ENCODE results near the gene ADGRG7.

The ADGRG7 gene

DNA sequence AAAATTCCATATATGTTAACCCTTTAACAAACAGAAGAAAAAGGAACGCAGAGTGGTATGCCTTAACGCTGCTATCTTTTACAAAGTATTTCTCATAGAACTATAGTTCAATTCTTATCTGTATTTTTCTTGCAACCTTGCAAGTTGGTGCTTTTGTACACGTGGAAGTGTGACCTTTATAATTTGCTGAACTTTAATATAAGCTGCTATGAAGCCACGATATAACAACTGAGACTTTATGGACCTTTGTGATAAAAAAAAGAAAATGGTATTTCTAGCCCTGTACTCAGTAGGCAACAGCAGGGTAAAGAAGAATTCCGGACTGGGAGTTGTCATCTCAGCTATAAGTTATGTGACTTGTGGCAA lies 93.6 kb downstream of the ADGRG7 start:
- DNase-seq = no peak

GRCh38 chr3:100703865-100704264 lies 94.5 kb downstream of the ADGRG7 start:
- no peak for DNase-seq

DNA sequence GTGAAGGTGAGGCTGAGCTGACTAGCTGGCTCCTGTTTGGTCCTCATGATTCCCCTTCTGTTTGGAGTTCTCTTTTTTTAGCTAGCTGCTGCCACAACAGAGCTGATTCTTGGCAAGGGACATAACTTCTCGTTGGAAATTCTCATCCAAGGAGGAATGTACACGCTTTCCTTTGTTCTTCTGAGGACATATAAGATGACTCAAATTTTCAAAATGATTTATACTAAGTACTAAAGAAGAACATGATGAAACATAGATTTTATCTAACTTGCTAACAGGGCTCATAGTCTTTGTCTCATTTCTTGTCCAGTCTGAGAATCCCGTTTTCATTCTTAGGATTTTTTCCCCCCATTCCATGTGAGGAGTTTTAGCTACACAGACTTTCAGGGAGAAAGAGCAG lies 97.0 kb downstream of the ADGRG7 start:
- DNase-seq = no peak

DNA sequence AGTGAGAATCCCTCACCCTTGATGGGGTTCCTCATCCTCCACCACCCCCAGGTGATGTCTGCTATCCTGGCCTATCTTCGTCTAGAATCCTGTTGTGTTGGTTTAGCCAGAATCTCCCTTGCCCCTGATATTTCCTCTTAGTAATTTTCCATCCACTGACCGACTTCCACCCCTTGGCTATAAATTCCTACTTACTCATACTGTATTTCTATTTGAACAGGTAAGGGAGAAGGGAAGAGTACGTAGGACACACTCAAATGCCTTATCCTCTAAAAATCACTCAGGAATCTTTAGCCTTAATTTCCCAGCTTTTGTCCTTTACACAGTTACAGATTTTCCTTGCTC lies 99.2 kb downstream of the ADGRG7 start:
- DNase-seq = no peak

DNA sequence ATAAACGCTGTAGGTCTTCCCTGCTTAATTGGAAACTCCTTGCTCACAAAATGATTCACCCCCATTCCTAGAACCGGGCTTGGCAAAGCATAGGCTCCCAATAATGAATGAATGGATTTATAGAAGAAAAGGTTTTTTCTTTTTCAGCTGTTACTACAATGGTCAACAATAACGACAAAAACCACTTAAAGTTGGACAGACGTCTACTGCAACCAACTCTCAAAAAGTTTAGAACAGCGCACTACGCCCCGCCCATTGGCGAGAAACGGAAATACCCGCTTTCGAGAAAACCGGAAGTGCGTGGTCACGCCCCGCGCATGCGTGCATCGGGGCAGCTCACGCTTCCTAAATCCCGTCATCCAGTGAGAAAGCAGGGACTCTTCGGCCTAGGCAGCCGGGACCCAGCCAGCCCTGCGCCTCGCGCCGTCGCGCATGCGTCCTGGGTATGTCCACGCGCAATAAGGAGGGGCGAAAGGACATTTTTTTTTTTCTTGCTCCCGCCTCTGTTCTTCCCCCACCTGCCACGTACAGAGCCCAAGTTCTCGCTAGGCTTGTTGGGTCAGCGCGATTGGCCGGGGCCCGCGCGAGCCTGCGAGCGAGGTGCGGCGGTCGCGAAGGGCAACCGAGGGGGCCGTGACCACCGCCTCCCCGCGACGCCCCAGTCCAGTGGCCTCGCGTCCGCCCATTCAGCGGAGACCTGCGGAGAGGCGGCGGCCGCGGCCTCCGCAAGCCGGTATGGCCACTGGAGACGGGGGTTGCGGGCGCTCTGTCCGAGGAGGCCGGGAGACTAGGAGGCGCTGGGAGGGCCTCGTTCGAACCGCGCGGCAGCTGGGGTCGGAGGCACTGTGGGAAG lies 99.8 kb downstream of the ADGRG7 start, which contains the start of gene TFG:
TFG (plus strand) TSS at position 506 of the 853 bp plus-strand sequence. CDS start 4,192 bp downstream, outside the sequence.
- peak; percentile 98 for DNase-seq

DNA sequence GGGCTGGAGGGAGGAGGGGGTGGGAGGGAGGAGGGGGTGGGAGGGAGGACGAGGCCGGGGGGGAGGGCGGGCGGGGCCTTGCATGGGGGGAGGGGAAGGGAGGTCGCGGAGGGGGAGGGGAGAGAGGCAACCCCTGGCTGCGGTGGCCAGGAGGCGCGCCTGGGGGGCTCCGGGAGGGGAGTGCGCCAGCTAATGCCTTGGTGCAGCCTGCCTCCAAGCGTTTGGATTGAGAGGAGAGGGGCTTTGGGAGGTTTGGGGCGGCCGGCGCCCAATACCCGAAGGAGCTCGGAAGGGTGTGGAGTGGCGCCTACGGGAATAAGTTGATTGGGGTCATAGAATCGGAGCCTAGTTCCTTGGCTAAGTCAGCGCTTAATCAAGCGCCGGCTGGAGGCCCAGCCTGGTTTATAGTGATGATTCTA lies 100.5 kb downstream of the ADGRG7 start:
- peak; percentile 70 for DNase-seq

DNA sequence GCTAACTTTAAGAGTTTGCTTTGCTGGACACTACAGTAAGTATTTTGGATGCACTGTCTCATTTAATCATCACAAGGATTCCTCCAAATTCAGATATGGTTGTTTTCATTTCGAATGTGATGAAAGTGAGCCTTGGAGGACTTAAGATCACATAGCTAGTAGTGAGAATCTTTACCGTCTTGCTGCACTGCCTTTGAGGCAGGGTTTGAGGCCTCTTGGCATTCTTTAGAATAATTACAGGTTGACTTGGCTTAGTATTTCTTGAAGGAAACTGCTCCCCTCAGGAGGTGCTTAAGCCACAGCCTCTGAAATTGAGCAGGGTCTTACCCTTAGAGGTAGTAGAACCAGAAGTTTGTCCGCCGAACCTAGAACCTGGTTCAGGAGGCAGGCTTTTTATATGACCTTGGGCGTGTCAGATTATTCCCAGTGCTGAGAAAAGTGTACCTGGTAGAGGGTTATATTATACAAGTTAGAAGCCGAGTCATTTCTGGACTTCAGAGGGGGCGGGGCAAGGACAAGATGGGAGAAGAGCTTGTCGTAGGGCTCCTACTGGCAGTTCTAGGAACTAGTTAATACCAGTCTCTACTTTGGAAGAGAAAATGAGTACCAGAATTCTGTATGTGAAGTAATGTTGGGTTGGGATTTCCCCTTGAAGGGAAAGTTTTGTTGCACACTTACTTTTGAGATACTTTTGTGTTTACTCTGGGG lies 101.0 kb downstream of the ADGRG7 start:
- DNase-seq = peak; percentile 80

DNA sequence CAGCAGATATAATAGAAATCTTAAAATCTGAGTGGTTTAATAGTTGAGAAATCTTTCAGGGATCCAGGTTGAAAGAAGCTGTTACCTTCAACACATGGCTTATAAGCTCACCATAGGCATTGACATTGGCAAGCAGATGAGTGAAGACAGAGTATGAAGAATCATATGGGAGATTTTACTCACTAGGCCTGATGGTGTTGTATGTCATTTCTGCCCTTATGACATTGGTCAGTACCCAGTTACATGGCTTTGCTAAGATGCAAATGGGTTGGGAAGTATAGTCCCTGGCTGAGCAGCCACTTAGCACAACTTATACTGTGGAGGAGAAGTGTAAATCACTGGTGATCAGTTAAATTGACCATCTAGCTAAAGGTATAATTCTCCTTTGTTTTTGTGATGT lies 105.8 kb downstream of the ADGRG7 start:
- DNase-seq = no peak

DNA sequence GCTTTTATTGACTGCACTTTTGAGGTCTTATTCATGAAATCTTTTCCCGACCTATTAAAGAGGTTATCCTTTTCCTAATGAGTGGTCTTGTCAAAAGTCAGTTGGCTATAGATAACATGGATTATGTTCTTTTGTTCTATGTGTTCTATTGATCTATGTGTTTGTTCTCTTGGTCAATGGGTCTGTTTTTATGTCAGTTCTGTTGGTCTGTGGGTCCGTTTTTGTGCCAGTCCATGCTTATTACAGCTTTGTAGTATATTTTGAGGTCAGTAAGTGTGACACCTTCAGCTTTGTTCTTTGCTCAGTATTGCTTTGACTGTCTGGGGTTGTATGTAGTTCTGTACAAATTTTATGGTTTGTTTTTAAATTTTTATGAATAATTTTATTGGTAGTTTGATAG lies 107.7 kb downstream of the ADGRG7 start:
- DNase-seq = no peak

GRCh38 chr3:100717637-100718487 lies 108.5 kb downstream of the ADGRG7 start:
- DNase-seq = no peak

GRCh38 chr3:100719136-100719535 lies 109.7 kb downstream of the ADGRG7 start:
- DNase-seq = no peak

DNA sequence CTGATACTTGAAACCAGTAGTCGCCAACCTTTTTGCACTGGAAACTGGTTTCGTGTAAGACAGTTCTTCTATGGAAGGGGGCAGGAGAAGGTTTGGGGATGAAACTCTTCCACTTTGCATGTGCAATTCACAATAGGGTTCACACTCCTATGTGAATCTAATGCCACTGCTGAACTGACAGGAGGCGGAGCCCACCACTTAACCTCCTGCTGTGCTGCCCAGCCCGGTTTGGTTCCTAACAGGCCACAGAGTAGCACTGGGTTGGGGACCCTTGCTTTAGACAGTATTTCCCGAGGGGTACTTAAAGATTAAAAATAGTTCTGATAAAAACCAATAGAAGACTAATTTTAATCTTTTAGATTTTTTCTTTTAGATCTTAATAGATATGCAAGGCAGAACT lies 111.0 kb downstream of the ADGRG7 start:
- DNase-seq = no peak

GRCh38 chr3:100725935-100726513 lies 116.6 kb downstream of the ADGRG7 start:
- DNase-seq = no peak

- DNase-seq = no peak
Measured at GRCh38 chr3:100726706-100727105, 117.3 kb downstream of the ADGRG7 start.

DNA sequence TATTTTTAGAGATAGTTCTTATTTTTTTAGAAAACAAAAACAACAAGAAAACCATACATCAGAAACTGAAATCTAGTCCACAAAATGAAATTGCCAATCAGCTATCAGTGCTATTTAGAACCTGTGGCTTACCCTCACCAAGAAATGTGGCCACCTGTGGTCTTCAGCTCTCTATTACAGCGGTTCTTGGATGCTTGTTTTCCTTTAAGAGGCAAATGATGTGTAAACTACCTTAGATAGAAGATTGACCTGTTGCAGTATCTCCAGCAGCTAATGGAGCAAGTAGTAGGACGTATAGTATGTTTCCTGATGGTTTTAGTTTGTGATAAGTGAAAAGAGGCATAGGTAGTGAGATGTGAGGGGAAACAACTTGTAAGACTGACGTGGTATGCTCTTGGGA lies 121.1 kb downstream of the ADGRG7 start:
- no peak for DNase-seq

DNA sequence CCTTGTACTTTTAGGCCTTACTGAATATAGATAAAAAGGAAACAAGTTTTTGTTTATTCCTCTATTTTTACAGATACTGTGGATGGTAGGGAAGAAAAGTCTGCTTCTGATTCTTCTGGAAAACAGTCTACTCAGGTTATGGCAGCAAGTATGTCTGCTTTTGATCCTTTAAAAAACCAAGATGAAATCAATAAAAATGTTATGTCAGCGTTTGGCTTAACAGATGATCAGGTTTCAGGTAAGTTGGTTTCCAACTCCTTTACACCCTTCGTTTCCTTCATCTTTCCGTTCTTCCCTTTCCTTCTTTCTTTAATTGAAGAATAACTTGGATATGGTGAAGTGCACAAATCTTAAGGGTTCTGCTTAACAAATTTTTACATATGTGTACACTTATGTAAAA lies 123.0 kb downstream of the ADGRG7 start:
- no peak for DNase-seq

- no peak for DNase-seq
Measured at GRCh38 chr3:100737334-100737733, 127.9 kb downstream of the ADGRG7 start.

- no peak for DNase-seq
Measured at GRCh38 chr3:100740207-100740606, 130.8 kb downstream of the ADGRG7 start.

GRCh38 chr3:100743535-100743934 lies 134.1 kb downstream of the ADGRG7 start:
- no peak for DNase-seq

GRCh38 chr3:100744671-100745070 lies 135.3 kb downstream of the ADGRG7 start:
- no peak for DNase-seq
